ENCODE data around the gene RAB33B.

Gene RAB33B

DNA sequence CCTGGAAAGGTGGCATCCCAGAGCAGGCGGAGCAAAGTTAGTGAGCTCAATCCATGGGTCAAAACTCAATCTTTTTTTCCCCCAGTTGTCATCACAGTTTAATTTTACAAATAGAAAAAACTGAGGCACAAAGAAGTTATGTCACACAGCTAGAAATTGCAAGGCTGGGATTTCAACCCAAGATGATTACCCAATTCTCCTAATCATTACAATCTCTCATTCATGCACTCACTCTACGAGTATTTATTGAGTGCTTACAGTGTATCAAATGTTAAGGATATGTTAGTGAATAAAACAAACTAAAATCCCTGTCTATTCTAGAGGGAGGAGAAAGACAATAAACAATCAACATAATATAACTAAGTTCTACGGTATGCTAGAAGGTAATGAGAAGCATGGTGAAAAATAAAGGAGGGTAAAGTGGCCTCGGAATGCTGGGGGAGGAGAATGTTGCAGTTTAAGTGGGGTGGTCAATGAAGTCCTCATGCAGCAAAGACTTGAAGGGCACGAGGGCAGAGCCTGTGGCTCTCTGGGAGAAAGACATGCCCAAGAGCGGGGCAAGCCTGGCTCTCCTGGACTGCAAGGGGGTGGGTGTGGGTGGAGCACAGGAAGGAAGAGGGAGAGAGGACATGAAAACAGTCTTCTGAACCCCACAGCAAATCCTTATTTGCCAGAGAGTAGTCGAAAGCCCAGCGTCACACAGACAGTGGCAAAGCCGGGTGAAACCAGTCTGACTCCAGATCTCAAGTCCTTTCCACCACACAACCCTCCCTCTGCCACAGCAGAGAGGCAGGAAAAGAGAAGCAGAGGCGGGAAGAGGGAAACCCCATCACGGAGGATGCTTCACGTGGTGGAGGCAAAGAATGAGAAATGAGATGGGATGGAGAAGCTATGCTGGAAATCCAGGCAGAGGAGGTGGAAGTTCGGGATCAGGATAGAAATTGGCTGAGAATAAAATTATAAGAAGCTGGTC, 48.3 kb downstream of the RAB33B start:
- Histone ChIP-seq H3K9me3 (ENCODE audit: control insufficient read depth, insufficient read depth, low read length) (no peaks in the 10 kb centered on the region), H3K4me1 (ENCODE audit: control insufficient read depth, low read length) (no peaks in the 10 kb centered on the region), H3K27ac (ENCODE audit: low read depth, low read length) (no peak overlapping the region), H3K9me2 (replicated peaks; ENCODE audit: control insufficient read depth, low read length) (no peaks in the 10 kb centered on the region), H3K4me2 (ENCODE audit: low read length) (no peak overlapping the region), H3F3A (ENCODE audit: control insufficient read depth, insufficient read depth) (no peaks in the 10 kb centered on the region), H3K79me2 (ENCODE audit: control insufficient read depth, low read length) (no peaks in the 10 kb centered on the region), H3K4me3 (ENCODE audit: low read length) (no peak overlapping the region), H3K36me3 (ENCODE audit: control insufficient read depth, low read length) (peaks cover 14% of the 10 kb centered on the region), H4K20me1 (ENCODE audit: control insufficient read depth, insufficient read depth, low read depth, low read length) (no peaks in the 10 kb centered on the region), H3K27me3 (ENCODE audit: control insufficient read depth, low read length) (no peaks in the 10 kb centered on the region)
- TF ChIP-seq CTCF (IDR thresholded peaks at IDR 0.05; ENCODE audit: low read depth, low read length, poor library complexity, severe bottlenecking) (no peak), EZH2phosphoT487 (IDR thresholded peaks at IDR 0.05; ENCODE audit: borderline replicate concordance, low read length) (no peak)

DNA sequence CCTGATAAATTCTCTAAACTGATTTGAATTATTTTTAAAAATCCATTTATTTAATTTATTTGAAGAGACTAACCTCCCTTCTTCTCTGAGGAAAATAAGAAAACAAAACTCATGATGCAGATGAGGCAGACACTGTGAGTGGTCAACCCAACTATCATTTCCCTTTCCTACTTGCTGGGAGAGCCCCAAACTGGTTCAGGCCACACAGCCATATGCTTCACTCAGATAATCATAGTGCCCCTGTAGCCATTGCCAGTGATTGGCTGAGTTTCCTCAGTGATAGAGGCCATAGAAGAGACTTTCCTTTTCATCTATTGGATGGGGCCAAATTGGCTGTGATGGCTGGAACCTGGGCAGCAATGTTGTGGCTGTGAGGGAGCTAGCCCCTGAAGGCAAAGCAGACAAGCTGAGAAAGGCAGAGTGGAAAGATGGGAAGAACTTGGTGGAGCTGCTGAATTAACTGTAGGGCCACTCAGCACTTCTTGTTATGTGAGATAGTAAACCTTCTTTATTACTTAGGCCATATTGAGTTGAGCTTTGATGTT, 49.8 kb downstream of the RAB33B start:
- H3K9me3 ChIP-seq (ENCODE audit: control insufficient read depth, insufficient read depth, low read length) = no peaks in the 10 kb centered on the region
- no peak for TF ChIP-seq CTCF (IDR thresholded peaks at IDR 0.05; ENCODE audit: low read depth, low read length, poor library complexity, severe bottlenecking)
- no peak for TF ChIP-seq EZH2phosphoT487 (IDR thresholded peaks at IDR 0.05; ENCODE audit: borderline replicate concordance, low read length)
- no peaks in the 10 kb centered on the region for H3K79me2 ChIP-seq (ENCODE audit: control insufficient read depth, low read length)
- no peak overlapping the region for H3K4me3 ChIP-seq (ENCODE audit: low read length)
- H3K4me1 ChIP-seq (ENCODE audit: control insufficient read depth, low read length) = no peaks in the 10 kb centered on the region
- H3F3A ChIP-seq (ENCODE audit: control insufficient read depth, insufficient read depth) = 0 out of 2 replicates have a peak, but pooled peaks cover 4% of the 10 kb centered on the region
- H3K36me3 ChIP-seq (ENCODE audit: control insufficient read depth, low read length) = peaks cover 23% of the 10 kb centered on the region
- H4K20me1 ChIP-seq (ENCODE audit: control insufficient read depth, insufficient read depth, low read depth, low read length) = 0 out of 2 replicates have a peak, but pooled peaks cover under 1% of the 10 kb centered on the region
- no peak overlapping the region for H3K4me2 ChIP-seq (ENCODE audit: low read length)
- H3K27me3 ChIP-seq (ENCODE audit: control insufficient read depth, low read length) = no peaks in the 10 kb centered on the region
- no peak overlapping the region for H3K27ac ChIP-seq (ENCODE audit: low read depth, low read length)
- H3K9me2 ChIP-seq (replicated peaks; ENCODE audit: control insufficient read depth, low read length) = no peaks in the 10 kb centered on the region

GRCh38 chr4:139506774-139507173, 52.9 kb downstream of the RAB33B start:
- Histone ChIP-seq H3K9me3 (ENCODE audit: control insufficient read depth, insufficient read depth, low read length) (no peaks in the 10 kb centered on the region), H3K4me1 (ENCODE audit: control insufficient read depth, low read length) (no peaks in the 10 kb centered on the region), H4K20me1 (ENCODE audit: control insufficient read depth, insufficient read depth, low read depth, low read length) (peaks cover 3% of the 10 kb centered on the region; the same call in 1 of the 2 replicates), H3K79me2 (ENCODE audit: control insufficient read depth, low read length) (no peaks in the 10 kb centered on the region), H3K27ac (ENCODE audit: low read depth, low read length) (no peak overlapping the region), H3K36me3 (ENCODE audit: control insufficient read depth, low read length) (peaks cover 53% of the 10 kb centered on the region), H3K9me2 (replicated peaks; ENCODE audit: control insufficient read depth, low read length) (no peaks in the 10 kb centered on the region), H3K4me3 (ENCODE audit: low read length) (no peak overlapping the region), H3F3A (ENCODE audit: control insufficient read depth, insufficient read depth) (0 out of 2 replicates have a peak, but pooled peaks cover 4% of the 10 kb centered on the region), H3K27me3 (ENCODE audit: control insufficient read depth, low read length) (no peaks in the 10 kb centered on the region), H3K4me2 (ENCODE audit: low read length) (no peak overlapping the region)
- no peak for TF ChIP-seq EZH2phosphoT487 (IDR thresholded peaks at IDR 0.05; ENCODE audit: borderline replicate concordance, low read length)
- TF ChIP-seq CTCF (IDR thresholded peaks at IDR 0.05; ENCODE audit: low read depth, low read length, poor library complexity, severe bottlenecking) = no peak

Measured in DOHH2 (cell line).